NT2/D1 (cell line): ENCODE results near the gene FRMD4A.

Experiments used
- SUZ12 ChIP-seq: IDR thresholded peaks from 2 replicates; pipeline ENCODE4 v1.6.1; 2011; ENCODE audit not compliant: insufficient read length, insufficient read depth; ENCODE audit errors: extremely low read depth
- ZNF274 ChIP-seq: IDR thresholded peaks from 2 replicates; pipeline ENCODE4 v1.6.1; 2011; ENCODE audit warnings: mild to moderate bottlenecking, low read depth, low read length

- TF ChIP-seq ZNF274: no peak
- TF ChIP-seq SUZ12: no peak
Measured at GRCh38 chr10:14247377-14248116, 83.2 kb downstream of the FRMD4A start.
